GM21447 (cell line): ENCODE results near the gene CPO.

Experiments used
- ATAC-seq: cut with Tn5 transposase; IDR thresholded peaks from one replicate; pipeline ENCODE4 v1.9.1; 2021; ENCODE audit not compliant: unreplicated experiment

CPO gene

GRCh38 chr2:206971805-206972204 is 32.5 kb downstream of the CPO start:
- no peak for ATAC-seq

- ATAC-seq: no peak
Measured at GRCh38 chr2:206974551-206974950, 35.2 kb downstream of the CPO start.

GRCh38 chr2:206978746-206979145 is 39.4 kb downstream of the CPO start:
- ATAC-seq: no peak

GRCh38 chr2:206979365-206979764 is 40.0 kb downstream of the CPO start:
- no peak for ATAC-seq

- ATAC-seq: no peak
Measured at GRCh38 chr2:206979922-206980321, 40.6 kb downstream of the CPO start.

GRCh38 chr2:206980413-206980812 is 41.1 kb downstream of the CPO start:
- no peak for ATAC-seq

GRCh38 chr2:206981086-206981674 is 41.9 kb downstream of the CPO start:
- ATAC-seq: no peak

- ATAC-seq: no peak
Measured at GRCh38 chr2:206981739-206982340, 42.5 kb downstream of the CPO start.

- no peak for ATAC-seq
Measured at GRCh38 chr2:206982360-206982955, 43.1 kb downstream of the CPO start.

GRCh38 chr2:206983161-206983859 is 44.0 kb downstream of the CPO start:
- no peak for ATAC-seq

- no peak for ATAC-seq
Measured at GRCh38 chr2:206984206-206984605, 44.9 kb downstream of the CPO start.

GRCh38 chr2:206986943-206987342 is 47.6 kb downstream of the CPO start:
- ATAC-seq: no peak

- ATAC-seq: no peak
Measured at GRCh38 chr2:206987810-206988209, 48.5 kb downstream of the CPO start.

- ATAC-seq: no peak
Measured at GRCh38 chr2:206988884-206989283, 49.6 kb downstream of the CPO start.

- ATAC-seq: peak; percentile 88
Measured at GRCh38 chr2:206989311-206989710, 50.0 kb downstream of the CPO start.

GRCh38 chr2:206990360-206990759 is 51.0 kb downstream of the CPO start:
- ATAC-seq: no peak

- no peak for ATAC-seq
Measured at GRCh38 chr2:206991070-206991469, 51.8 kb downstream of the CPO start.

- ATAC-seq: no peak
Measured at GRCh38 chr2:206993396-206993911, 54.1 kb downstream of the CPO start.

- no peak for ATAC-seq
Measured at GRCh38 chr2:206993964-206994363, 54.6 kb downstream of the CPO start.

- no peak for ATAC-seq
Measured at GRCh38 chr2:206996556-206997065, 57.3 kb downstream of the CPO start.

GRCh38 chr2:207008105-207008990 is 69.0 kb downstream of the CPO start:
- ATAC-seq: no peak
